NCI-H1930 (cell line): ENCODE measurements around the gene AFF3.

ENCODE experiments used
- DNase-seq, 2 experiments: peaks; one replicate each; lab custom pipeline; 2025; lab: John Stamatoyannopoulos, UW

Gene AFF3

GRCh38 chr2:99857867-99858444 is 284.4 kb downstream of the AFF3 start:
- DNase-seq: no peak

DNA sequence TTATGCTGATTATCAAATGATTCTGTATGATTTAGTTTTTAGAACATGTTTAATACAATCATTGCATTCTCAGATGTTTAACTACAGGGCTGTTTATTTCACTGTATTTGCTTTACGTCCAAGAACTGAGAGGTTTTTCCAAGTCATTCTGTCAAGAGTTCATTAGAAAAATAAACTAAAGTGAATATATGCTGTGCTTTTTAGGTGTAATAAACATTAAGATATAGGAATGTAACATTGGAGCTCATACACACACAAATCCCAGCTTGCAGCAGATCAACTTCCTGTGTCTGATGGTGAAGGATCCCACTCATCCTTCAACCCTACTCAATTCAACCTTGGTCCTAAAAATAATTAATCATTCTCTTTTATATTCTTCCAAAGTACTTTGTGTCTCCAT is 285.0 kb downstream of the AFF3 start:
- no peak for DNase-seq

DNA sequence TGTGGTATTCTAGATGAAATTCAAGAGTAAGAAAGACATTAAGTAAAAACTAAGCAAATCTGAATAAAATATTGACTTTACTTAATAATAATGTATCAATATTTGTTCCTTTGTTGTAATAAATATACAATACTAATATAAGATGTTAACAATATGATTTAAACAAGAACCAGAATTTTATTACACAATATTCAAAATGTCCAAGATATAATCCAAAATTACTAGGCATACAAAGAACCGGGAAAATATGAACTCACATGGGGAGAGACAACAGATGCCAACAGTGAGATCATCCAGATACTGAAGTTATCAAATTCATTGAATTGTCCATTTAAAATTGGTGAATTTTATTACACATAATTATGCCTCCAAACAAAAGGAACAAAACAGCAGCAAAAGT is 286.3 kb downstream of the AFF3 start:
- no peak for DNase-seq

DNA sequence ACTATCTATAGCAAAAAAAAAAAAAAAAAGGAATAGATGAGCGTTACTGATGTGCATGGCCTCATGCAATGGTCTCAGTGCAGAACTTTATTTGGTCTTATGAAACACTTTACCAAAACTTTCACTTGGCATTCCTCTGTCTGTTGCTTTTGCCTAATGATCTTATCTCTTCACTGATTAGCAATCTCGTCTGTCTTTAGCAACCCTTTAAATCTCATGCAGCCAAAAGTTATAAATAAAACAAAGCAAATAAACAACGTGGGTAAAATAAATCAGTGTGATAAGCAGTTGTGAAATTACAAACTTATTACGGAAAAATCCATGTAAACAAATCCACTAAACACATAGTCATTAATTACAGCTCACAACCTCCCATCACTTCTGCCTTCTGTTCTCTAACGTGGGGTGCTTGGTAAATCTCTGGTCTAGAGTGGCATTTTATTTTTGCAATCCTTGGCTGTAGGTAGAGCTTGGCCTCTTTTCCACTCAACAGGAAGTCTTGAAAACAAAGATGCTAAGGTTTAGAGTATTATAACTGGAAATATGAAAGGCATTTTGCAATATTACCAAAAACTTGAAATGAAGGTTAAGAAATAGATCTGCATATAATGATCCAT is 288.0 kb downstream of the AFF3 start:
- DNase-seq: no peak

DNA sequence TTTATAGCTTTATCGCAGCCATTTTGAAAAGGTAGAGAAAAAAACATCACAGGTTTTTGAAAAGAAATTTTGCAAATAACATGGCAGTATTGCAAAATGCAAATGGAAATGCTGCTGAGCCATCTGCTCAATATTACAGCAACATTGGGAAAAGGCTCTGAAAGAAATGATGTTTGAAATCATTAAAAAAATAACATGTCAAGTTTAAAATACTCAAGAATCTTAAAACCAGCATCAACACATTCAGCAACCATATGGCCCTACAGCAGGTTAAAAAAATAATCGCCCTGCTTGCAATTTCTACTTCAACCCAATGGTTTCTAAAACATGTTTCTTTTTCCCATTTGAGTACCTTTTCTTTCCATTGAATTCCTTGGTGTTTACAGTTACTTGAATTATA is 289.4 kb downstream of the AFF3 start:
- DNase-seq: no peak

DNA sequence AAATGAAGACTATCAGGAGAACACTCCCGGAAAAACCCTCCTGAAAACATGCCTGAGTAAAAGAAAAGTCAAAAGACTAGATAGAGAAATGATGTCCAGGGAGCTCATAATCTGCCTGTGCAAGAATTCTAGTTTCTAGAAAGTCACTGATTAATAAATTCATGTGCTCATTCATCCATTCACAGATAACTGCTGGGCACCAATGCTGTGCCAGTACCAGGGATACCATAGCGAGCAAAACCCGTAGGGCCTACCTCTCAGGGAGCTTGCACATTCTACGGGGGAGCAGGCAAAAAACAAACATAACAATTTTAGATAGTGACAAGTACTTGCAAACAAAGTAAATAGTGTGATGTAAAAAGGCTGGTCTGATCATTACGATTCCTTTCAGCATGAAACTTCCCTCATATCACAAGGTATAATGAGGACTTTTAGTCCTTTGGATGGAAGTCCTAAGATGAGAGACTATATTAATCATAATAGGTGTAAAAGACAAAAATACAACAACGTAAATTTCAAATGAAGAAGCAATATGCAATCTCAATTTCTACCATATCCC is 289.9 kb downstream of the AFF3 start:
- no peak for DNase-seq

- DNase-seq: no peak
Measured at GRCh38 chr2:99851811-99852210, 290.6 kb downstream of the AFF3 start.

- DNase-seq: no peak
Measured at GRCh38 chr2:99851089-99851488, 291.3 kb downstream of the AFF3 start.

- no peak for DNase-seq
Measured at GRCh38 chr2:99850084-99850710, 292.2 kb downstream of the AFF3 start.

DNA sequence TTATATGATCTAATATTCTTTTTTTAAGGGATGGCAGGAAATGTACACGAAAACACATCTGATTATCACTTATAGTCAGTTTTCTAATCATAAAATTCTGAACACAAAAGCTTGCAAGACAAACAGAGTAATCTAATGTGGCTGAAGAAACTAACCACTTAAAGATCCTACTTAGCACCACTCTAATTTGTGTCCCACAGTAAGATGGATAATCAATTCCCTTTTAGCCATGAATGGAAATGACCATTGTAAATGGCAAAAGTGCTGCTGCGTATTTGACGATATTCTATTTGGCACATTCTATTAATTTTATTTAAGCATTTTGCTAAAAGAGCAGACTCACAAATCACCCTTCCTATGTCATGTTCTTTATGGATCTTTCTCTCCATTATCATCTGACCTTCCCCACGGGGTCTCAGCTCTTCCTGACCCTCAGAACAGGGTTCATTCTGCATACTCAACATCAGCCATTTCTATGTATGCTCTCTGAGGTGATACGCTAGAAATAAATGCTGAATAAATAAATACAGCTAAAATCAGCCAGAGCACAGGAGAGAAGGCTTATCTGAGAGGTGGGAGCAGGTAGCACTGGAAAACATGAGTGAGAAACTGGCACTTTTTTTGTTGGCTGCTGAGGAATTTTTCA is 295.8 kb downstream of the AFF3 start:
- DNase-seq: no peak

- no peak for DNase-seq
Measured at GRCh38 chr2:99845296-99845695, 297.1 kb downstream of the AFF3 start.

- no peak for DNase-seq
Measured at GRCh38 chr2:99842451-99842850, 299.9 kb downstream of the AFF3 start.

GRCh38 chr2:99841749-99842148 is 300.6 kb downstream of the AFF3 start:
- no peak for DNase-seq

DNA sequence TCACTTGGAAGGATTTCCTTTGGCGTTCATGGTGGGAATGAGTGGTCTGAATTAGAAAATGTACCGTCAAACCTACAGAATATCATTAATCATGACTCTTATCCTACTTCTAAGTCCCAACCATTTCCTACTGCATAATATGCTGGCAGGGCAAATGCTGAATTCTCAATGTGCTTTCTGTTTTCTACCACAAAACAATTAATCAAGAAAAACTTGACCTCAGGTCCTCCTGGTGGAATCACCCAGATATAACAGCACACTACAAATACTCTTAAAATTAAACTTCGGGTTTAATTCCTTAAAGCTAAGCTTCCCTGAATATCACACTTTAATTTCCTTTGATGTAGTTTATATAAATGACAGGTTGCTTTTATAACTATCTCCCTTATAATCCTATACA is 301.6 kb downstream of the AFF3 start:
- DNase-seq: no peak

- DNase-seq: no peak
Measured at GRCh38 chr2:99836690-99837605, 305.4 kb downstream of the AFF3 start.

GRCh38 chr2:99834426-99834825 is 308.0 kb downstream of the AFF3 start:
- DNase-seq: no peak

DNA sequence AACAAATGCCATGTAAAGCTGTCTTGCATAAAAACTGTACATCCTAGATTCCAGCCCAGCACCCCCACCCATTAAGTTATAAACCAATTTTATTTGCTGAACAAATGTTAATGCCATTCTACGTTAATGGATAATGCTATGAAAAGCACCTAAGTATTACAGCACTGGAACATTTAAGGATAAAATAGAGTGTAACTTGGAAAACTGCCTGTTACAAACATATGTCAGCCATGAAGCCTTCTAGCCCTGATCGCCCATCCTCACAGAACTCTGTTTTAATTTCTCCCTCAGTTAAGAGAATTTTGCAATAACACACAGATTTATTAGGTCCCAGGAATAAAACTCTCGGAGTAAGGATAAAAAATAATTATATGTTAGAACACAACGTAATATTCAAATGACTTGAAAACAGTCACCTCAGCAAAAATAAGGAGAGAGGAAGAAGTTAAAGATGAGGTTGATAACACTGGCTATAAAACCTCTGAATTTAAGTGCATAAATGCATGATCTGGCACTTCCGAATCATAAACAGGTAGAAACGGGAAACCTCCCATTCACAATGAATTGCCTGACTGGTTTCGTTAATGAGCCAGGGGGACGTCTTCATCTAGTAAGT is 308.7 kb downstream of the AFF3 start:
- DNase-seq: no peak

DNA sequence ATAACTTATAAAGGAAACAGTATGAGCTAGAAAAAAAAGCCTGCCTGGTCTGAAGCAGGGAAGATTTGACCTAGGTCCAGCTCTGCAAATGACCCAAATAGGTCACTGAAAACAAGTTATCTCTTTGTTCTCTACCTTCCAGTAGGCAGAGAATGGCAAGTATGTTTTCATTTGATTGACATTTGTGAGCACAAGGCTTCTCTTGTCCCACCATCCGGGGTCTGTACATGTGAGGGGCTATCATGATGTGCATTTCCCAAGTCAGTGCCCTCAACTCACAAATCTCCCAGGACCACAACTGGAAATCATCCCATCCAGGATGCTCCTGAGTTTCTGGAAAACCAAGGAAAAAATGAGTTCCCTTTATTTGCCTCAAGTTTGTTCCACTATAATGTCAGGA is 309.5 kb downstream of the AFF3 start:
- DNase-seq: no peak

DNA sequence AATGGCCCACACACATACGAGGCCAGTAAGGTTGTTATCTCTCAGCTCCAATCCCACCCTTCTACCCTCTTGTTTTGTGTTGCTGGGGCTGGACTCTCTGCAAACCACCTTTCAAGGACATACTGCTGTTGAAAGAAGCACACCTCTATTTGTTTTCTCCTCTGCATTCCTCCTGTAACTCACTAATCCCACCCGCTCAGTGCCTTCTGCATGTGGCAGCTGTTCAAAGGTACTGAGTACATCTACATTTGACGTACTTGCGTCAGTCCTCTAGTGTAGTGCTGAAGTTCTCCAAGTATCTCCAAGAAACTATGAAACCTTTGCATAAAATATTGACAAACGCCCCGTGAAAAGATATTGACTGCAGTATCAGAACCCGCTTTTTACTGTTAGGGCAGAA is 310.6 kb downstream of the AFF3 start:
- no peak for DNase-seq

DNA sequence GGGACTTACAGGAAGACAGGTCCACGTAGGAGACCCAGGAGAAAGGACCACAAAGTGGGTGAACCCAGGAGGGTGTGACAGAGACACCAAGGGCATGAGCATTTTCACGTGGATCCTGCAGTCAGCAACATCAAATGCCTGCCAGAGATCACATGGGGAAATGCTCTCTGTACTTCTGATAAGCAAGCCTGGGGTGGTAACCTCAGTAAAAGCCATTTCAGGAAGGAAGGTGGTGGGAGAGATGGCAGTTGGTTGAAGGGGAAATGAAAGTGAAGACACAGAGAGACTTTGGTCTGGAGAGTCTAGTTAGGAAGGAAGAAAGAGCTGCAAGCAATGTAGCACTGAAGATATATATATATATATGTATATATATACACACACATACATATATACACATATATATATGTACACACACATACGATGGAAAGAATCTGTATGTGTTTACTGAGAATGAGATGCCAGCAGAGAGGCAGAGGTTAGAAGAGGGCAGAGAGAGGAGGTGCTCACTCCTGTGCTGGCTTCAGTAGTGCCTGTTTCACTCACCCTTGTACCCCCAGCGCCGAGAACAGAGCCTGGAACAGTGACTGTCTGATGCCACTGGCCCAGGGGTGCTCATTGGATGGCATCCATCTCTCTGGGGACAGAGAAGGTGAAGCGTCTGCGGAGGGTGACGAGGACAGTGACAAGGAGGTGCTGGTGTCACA is 314.9 kb downstream of the AFF3 start:
- no peak for DNase-seq

GRCh38 chr2:99825630-99826029 is 316.8 kb downstream of the AFF3 start:
- no peak for DNase-seq
